KMS-11 (cell line): ENCODE measurements around the gene MX2.

Source experiments
- H2AFZ ChIP-seq: fragments of 200-600 bp; sonication (generic); 2 replicates; pipeline ENCODE4 v1.6.1; 2016; ENCODE audit warnings: antibody characterized with exemption, mixed run types, low read depth
- H3K27ac ChIP-seq: fragments of 200-600 bp; sonication (generic); 2 replicates; pipeline ENCODE4 v1.6.1; 2016; ENCODE audit warnings: mild to moderate bottlenecking, mixed run types
- H3K27me3 ChIP-seq: fragments of 200-600 bp; sonication (generic); 2 replicates; pipeline ENCODE4 v1.6.1; 2017; ENCODE audit warnings: mild to moderate bottlenecking, low read depth, mixed run types, moderate library complexity; ENCODE audit not compliant: insufficient read depth
- H3K36me3 ChIP-seq: fragments of 200-600 bp; sonication (generic); 2 replicates; pipeline ENCODE4 v1.6.1; 2017; ENCODE audit warnings: mild to moderate bottlenecking, mixed run types; ENCODE audit not compliant: insufficient read depth
- H3K4me1 ChIP-seq: fragments of 200-600 bp; sonication (generic); 2 replicates; pipeline ENCODE4 v1.6.1; 2016; ENCODE audit warnings: mild to moderate bottlenecking, low read depth, mixed run types; ENCODE audit not compliant: poor library complexity, severe bottlenecking
- H3K4me2 ChIP-seq: fragments of 200-600 bp; sonication (generic); 2 replicates; pipeline ENCODE4 v1.7.0; 2016; ENCODE audit warnings: mild to moderate bottlenecking, mixed run types
- H3K4me3 ChIP-seq: fragments of 200-600 bp; sonication (generic); IDR thresholded peaks from 2 replicates; pipeline ENCODE4 v1.6.1; 2017; ENCODE audit warnings: low read depth, low read length, mixed read lengths; ENCODE audit not compliant: insufficient read depth
- H3K79me2 ChIP-seq: fragments of 200-600 bp; sonication (generic); 2 replicates; pipeline ENCODE4 v1.6.1; 2016; ENCODE audit warnings: low read depth, mixed run types; ENCODE audit not compliant: insufficient read depth
- H3K9ac ChIP-seq: fragments of 200-600 bp; sonication (generic); 2 replicates; pipeline ENCODE4 v1.6.1; 2016; ENCODE audit warnings: mild to moderate bottlenecking, mixed run types
- H4K20me1 ChIP-seq: fragments of 200-600 bp; sonication (generic); 2 replicates; pipeline ENCODE4 v1.6.1; 2016; ENCODE audit warnings: mild to moderate bottlenecking, mixed run types; ENCODE audit not compliant: insufficient read depth
- CTCF ChIP-seq: fragments of 200-600 bp; sonication (generic); conservative IDR thresholded peaks from 2 replicates; pipeline ENCODE4 v1.6.1; 2017; ENCODE audit warnings: low read depth, mild to moderate bottlenecking, antibody characterized with exemption, low read length, moderate library complexity, mixed read lengths

Gene MX2

GRCh38 chr21:41345934-41346685 is 15.7 kb upstream of the MX2 start:
- no peak overlapping the region for H3K4me3 ChIP-seq

GRCh38 chr21:41346758-41347157 is 15.1 kb upstream of the MX2 start:
- H3K36me3 ChIP-seq: no peaks in the 10 kb centered on the region

More at GRCh38 chr21:41345934-41346685, 15.7 kb upstream of the MX2 start:
- Histone ChIP-seq H3K36me3 (no peaks in the 10 kb centered on the region), H3K27me3 (no peaks in the 10 kb centered on the region), H2AFZ (no peak overlapping the region), H3K9ac (no peak overlapping the region), H3K27ac (no peak overlapping the region), H4K20me1 (no peaks in the 10 kb centered on the region), H3K79me2 (no peaks in the 10 kb centered on the region), H3K4me1 (no peaks in the 10 kb centered on the region), H3K4me2 (no peak overlapping the region)
- TF ChIP-seq CTCF: no peak

GRCh38 chr21:41348434-41348833 is 13.4 kb upstream of the MX2 start:
- no peaks in the 10 kb centered on the region for H4K20me1 ChIP-seq
- no peak overlapping the region for H2AFZ ChIP-seq
- H3K4me1 ChIP-seq: no peaks in the 10 kb centered on the region
- no peaks in the 10 kb centered on the region; the same call in 1 of the 2 replicates for H3K27me3 ChIP-seq
- H3K4me3 ChIP-seq: no peak overlapping the region
- no peak for TF ChIP-seq CTCF
- H3K4me2 ChIP-seq: no peak overlapping the region
- H3K27ac ChIP-seq: no peak overlapping the region
- no peak overlapping the region for H3K9ac ChIP-seq
- H3K36me3 ChIP-seq: no peaks in the 10 kb centered on the region
- no peaks in the 10 kb centered on the region for H3K79me2 ChIP-seq

More at GRCh38 chr21:41346758-41347157, 15.1 kb upstream of the MX2 start:
- H3K9ac ChIP-seq: no peak overlapping the region
- no peak overlapping the region for H3K4me3 ChIP-seq
- no peak for TF ChIP-seq CTCF
- no peak overlapping the region for H2AFZ ChIP-seq
- no peaks in the 10 kb centered on the region for H3K4me1 ChIP-seq
- H3K4me2 ChIP-seq: no peak overlapping the region
- H3K27ac ChIP-seq: no peak overlapping the region
- no peaks in the 10 kb centered on the region for H3K79me2 ChIP-seq
- no peaks in the 10 kb centered on the region for H3K27me3 ChIP-seq
- no peaks in the 10 kb centered on the region for H4K20me1 ChIP-seq

- no peak overlapping the region for H3K4me2 ChIP-seq
- H3K4me1 ChIP-seq: no peaks in the 10 kb centered on the region
- H3K9ac ChIP-seq: no peak overlapping the region
- no peaks in the 10 kb centered on the region; the same call in 1 of the 2 replicates for H3K27me3 ChIP-seq
- no peaks in the 10 kb centered on the region for H3K79me2 ChIP-seq
- no peak overlapping the region for H2AFZ ChIP-seq
- H3K4me3 ChIP-seq: no peak overlapping the region
- no peak overlapping the region for H3K27ac ChIP-seq
- H4K20me1 ChIP-seq: no peaks in the 10 kb centered on the region
- no peaks in the 10 kb centered on the region for H3K36me3 ChIP-seq
- TF ChIP-seq CTCF: no peak
These were observed 12.7 kb upstream of the MX2 start for GRCh38 chr21:41349126-41349525.
